ENCODE results near the gene GALNT18. TPM values are rescaled to one million over a fixed set of nuclear protein-coding genes. Genes with fewer than 3 reads are reported as not detected.

GALNT18 gene
- total RNA-seq, 1 experiment from 2014 or later: 1.7 TPM

GRCh38 chr11:11374358-11375148 is 247.3 kb downstream of the GALNT18 start:
- Histone ChIP-seq H3K9me3 (ENCODE audit: control insufficient read depth, low read depth, low read length) (no peaks in the 10 kb centered on the region), H3K79me1 (ENCODE audit: insufficient read depth, low read depth, low read length, poor library complexity, severe bottlenecking) (no peaks in the 10 kb centered on the region), H2BK5ac (ENCODE audit: insufficient read length, low read length) (no peak overlapping the region), H4K91ac (ENCODE audit: insufficient read length, low read depth, low read length) (no peak overlapping the region), H2AFZ (ENCODE audit: low read length) (no peak overlapping the region), H4K8ac (replicated peaks; ENCODE audit: insufficient read length, low read depth, low read length) (no peak overlapping the region), H3K4ac (ENCODE audit: low read depth, low read length) (no peak overlapping the region), H2BK12ac (ENCODE audit: insufficient read length, low read depth, low read length) (no peak overlapping the region), H3K4me2 (ENCODE audit: insufficient read depth, insufficient read length, low read length) (no peak overlapping the region), H2BK20ac (ENCODE audit: low read depth, low read length, poor library complexity, severe bottlenecking) (no peak overlapping the region), H3K23ac (ENCODE audit: insufficient read length, low read depth, low read length) (no peak overlapping the region), H2BK15ac (ENCODE audit: low read depth, low read length) (no peak overlapping the region), H3K4me1 (ENCODE audit: insufficient read depth, low read length) (no peaks in the 10 kb centered on the region), H3K23me2 (ENCODE audit: insufficient read length, low read depth, low read length, poor library complexity, severe bottlenecking) (no peaks in the 10 kb centered on the region), H3K18ac (ENCODE audit: insufficient read length, low read depth, low read length) (no peak overlapping the region), H3K9ac (ENCODE audit: extremely low read depth, insufficient read length, low read length) (no peak overlapping the region), H3K27me3 (ENCODE audit: insufficient read depth, low read length) (no peaks in the 10 kb centered on the region), H3K79me2 (ENCODE audit: insufficient read depth, low read length) (no peaks in the 10 kb centered on the region), H3K56ac (ENCODE audit: insufficient read length, low read depth, low read length) (no peak overlapping the region), H4K5ac (ENCODE audit: insufficient read length, low read depth, low read length) (no peak overlapping the region), H4K20me1 (ENCODE audit: control insufficient read depth, insufficient read depth, insufficient read length) (no peaks in the 10 kb centered on the region), H3T11ph (ENCODE audit: low read length) (no peak overlapping the region), H2BK120ac (ENCODE audit: low read depth, low read length, poor library complexity, severe bottlenecking) (no peak overlapping the region), H3K27ac (ENCODE audit: insufficient read length, low read depth, low read length) (no peak overlapping the region), H3K14ac (ENCODE audit: insufficient read depth, low read length) (no peak overlapping the region), H2AK5ac (ENCODE audit: insufficient read length, low read length) (no peak overlapping the region)
- Mint-ChIP-seq H3K9me3 (no peaks in the 10 kb centered on the region), H3K27me3 (ENCODE audit: low read depth) (peaks cover 61% of the 10 kb centered on the region), H3K4me1 (peaks cover 30 to 31% of the 10 kb centered on the region in 2 experiments), H3K4me3 (no peak overlapping the region), H3K27ac (no peak overlapping the region), H3K36me3 (ENCODE audit: insufficient read depth in 1 of 3, low read depth in 3 of 3) (no peaks in the 10 kb centered on the region; a peak in 1 of 7 replicates)
- no CpG with 5 or more reads among the region's 7 CpGs for WGBS (ENCODE audit: extremely low coverage, insufficient read length, low lambda C conversion rate)
- no peak for DNase-seq
- TF ChIP-seq, protein P1, sequence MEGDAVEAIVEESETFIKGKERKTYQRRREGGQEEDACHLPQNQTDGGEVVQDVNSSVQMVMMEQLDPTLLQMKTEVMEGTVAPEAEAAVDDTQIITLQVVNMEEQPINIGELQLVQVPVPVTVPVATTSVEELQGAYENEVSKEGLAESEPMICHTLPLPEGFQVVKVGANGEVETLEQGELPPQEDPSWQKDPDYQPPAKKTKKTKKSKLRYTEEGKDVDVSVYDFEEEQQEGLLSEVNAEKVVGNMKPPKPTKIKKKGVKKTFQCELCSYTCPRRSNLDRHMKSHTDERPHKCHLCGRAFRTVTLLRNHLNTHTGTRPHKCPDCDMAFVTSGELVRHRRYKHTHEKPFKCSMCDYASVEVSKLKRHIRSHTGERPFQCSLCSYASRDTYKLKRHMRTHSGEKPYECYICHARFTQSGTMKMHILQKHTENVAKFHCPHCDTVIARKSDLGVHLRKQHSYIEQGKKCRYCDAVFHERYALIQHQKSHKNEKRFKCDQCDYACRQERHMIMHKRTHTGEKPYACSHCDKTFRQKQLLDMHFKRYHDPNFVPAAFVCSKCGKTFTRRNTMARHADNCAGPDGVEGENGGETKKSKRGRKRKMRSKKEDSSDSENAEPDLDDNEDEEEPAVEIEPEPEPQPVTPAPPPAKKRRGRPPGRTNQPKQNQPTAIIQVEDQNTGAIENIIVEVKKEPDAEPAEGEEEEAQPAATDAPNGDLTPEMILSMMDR (conservative IDR thresholded peaks at IDR 0.05): no peak
